Measurements from ENCODE around the gene EFCAB11. TPM values are rescaled to one million over a fixed set of nuclear protein-coding genes. Genes with fewer than 3 reads are reported as not detected.

The EFCAB11 gene
- total RNA-seq, 1 experiment from 2014 or later = 10.6 TPM

- POLR2A ChIA-PET = interaction anchor here (0.5 to 1.9 kb wide), 16 partner anchors 8 to 1592 kb away, joined by 3 to 11 read pairs (median 3); partner anchors contain the start of gene PSMC1
- Mint-ChIP-seq H3K27me3 (ENCODE audit: insufficient read depth, unreplicated experiment) (no peaks in the 10 kb centered on the region), H3K27ac (ENCODE audit: low read depth, unreplicated experiment) (peak overlapping the region; percentile 65), H3K4me1 (ENCODE audit: insufficient read depth, unreplicated experiment) (peaks cover 19% of the 10 kb centered on the region), H3K4me3 (ENCODE audit: unreplicated experiment) (peak overlapping the region; percentile 88), H3K36me3 (ENCODE audit: insufficient read depth, unreplicated experiment) (peaks cover 13% of the 10 kb centered on the region), H3K9me3 (ENCODE audit: unreplicated experiment) (no peaks in the 10 kb centered on the region)
- TF ChIP-seq CTCF (IDR thresholded peaks at IDR 0.05; ENCODE audit: unreplicated experiment) = no peak
- intact Hi-C loops (cut with micrococcal nuclease) = loop anchor here (10.0 kb wide), 1 partner anchor 440 kb away; the partner anchor contains the start of gene CALM1
- CTCF ChIA-PET = interaction anchor here (0.7 kb wide), 2 partner anchors 337 to 950 kb away, joined by 3 read pairs; no protein-coding TSS in a partner anchor
- no peak for DNase-seq (ENCODE audit: unreplicated experiment)
- BruUV-seq (replicated peaks) = no TSS peak
Measured at GRCh38 chr14:89955022-89955744, 653 bp upstream of the EFCAB11 start.

- POLR2A ChIA-PET = interaction anchor here (0.7 to 1.3 kb wide), 3 partner anchors 10 to 142 kb away, joined by 4 read pairs; no protein-coding TSS in a partner anchor
- CTCF ChIA-PET = interaction anchor here (1.3 to 1.4 kb wide), 3 partner anchors 14 to 26 kb away, joined by 3 to 6 read pairs (median 4); no protein-coding TSS in a partner anchor
Measured at GRCh38 chr14:89953602-89954001, 928 bp downstream of the EFCAB11 start.

GRCh38 chr14:89952576-89952975 is 2.0 kb downstream of the EFCAB11 start:
- H3K9me3 Mint-ChIP-seq (ENCODE audit: unreplicated experiment) = no peaks in the 10 kb centered on the region
- CTCF ChIA-PET = interaction anchor here (0.6 to 2.2 kb wide), 5 partner anchors 14 to 738 kb away, joined by 3 to 7 read pairs (median 3); no protein-coding TSS in a partner anchor
- POLR2A ChIA-PET = no interaction called here
- intact Hi-C loops (cut with micrococcal nuclease) = loop anchor here (10.0 kb wide), 1 partner anchor 442 kb away; the partner anchor contains the start of gene CALM1
- H3K4me1 Mint-ChIP-seq (ENCODE audit: insufficient read depth, unreplicated experiment) = peaks cover 16% of the 10 kb centered on the region
- BruUV-seq (replicated peaks) = no TSS peak
- DNase-seq (ENCODE audit: unreplicated experiment) = no peak
- H3K36me3 Mint-ChIP-seq (ENCODE audit: insufficient read depth, unreplicated experiment) = peaks cover 12% of the 10 kb centered on the region
- TF ChIP-seq CTCF (IDR thresholded peaks at IDR 0.05; ENCODE audit: unreplicated experiment) = no peak
- H3K27ac Mint-ChIP-seq (ENCODE audit: low read depth, unreplicated experiment) = no peak overlapping the region
- H3K27me3 Mint-ChIP-seq (ENCODE audit: insufficient read depth, unreplicated experiment) = no peaks in the 10 kb centered on the region
- H3K4me3 Mint-ChIP-seq (ENCODE audit: unreplicated experiment) = no peak overlapping the region

More at GRCh38 chr14:89953602-89954001, 928 bp downstream of the EFCAB11 start:
- Mint-ChIP-seq H3K4me1 (ENCODE audit: insufficient read depth, unreplicated experiment) (peaks cover 19% of the 10 kb centered on the region), H3K4me3 (ENCODE audit: unreplicated experiment) (peak overlapping the region; percentile 88), H3K27me3 (ENCODE audit: insufficient read depth, unreplicated experiment) (no peaks in the 10 kb centered on the region), H3K9me3 (ENCODE audit: unreplicated experiment) (no peaks in the 10 kb centered on the region), H3K36me3 (ENCODE audit: insufficient read depth, unreplicated experiment) (peaks cover 13% of the 10 kb centered on the region), H3K27ac (ENCODE audit: low read depth, unreplicated experiment) (peak overlapping the region; percentile 65)
- no peak for TF ChIP-seq CTCF (IDR thresholded peaks at IDR 0.05; ENCODE audit: unreplicated experiment)
- no peak for DNase-seq (ENCODE audit: unreplicated experiment)
- intact Hi-C loops (cut with micrococcal nuclease) = loop anchor here (10.0 kb wide), 1 partner anchor 441 kb away; the partner anchor contains the start of gene CALM1
- no TSS peak for BruUV-seq (replicated peaks)

- ChIA-PET POLR2A (interaction anchor here (1.0 kb wide), 1 partner anchor 8 kb away, joined by 3 read pairs; the partner anchor contains the start of gene TDP1), CTCF (interaction anchor here (1.1 kb wide), 1 partner anchor 288 kb away, joined by 3 read pairs; no protein-coding TSS in a partner anchor)
- Mint-ChIP-seq H3K27ac (ENCODE audit: low read depth, unreplicated experiment) (no peak overlapping the region), H3K27me3 (ENCODE audit: insufficient read depth, unreplicated experiment) (no peaks in the 10 kb centered on the region), H3K4me1 (ENCODE audit: insufficient read depth, unreplicated experiment) (no peaks in the 10 kb centered on the region), H3K36me3 (ENCODE audit: insufficient read depth, unreplicated experiment) (peaks cover 17% of the 10 kb centered on the region), H3K9me3 (ENCODE audit: unreplicated experiment) (no peaks in the 10 kb centered on the region), H3K4me3 (ENCODE audit: unreplicated experiment) (no peak overlapping the region)
- TF ChIP-seq CTCF (IDR thresholded peaks at IDR 0.05; ENCODE audit: unreplicated experiment) = no peak
- intact Hi-C loops (cut with micrococcal nuclease) = no loop called here
- BruUV-seq (replicated peaks) = no TSS peak
- DNase-seq (ENCODE audit: unreplicated experiment) = no peak
Measured at GRCh38 chr14:89947344-89947743, 7.2 kb downstream of the EFCAB11 start.
